H9 (cell line): Measurements from ENCODE around the gene METTL2A. TPM values are rescaled to one million over a fixed set of nuclear protein-coding genes. Genes with fewer than 3 reads are reported as not detected.
A peak's percentile ranks its signal among the peaks of the same experiment; 100 is the strongest.
"Not testable (repeated sequence)": the region's sequence is repeated elsewhere in the genome, so short reads cannot be mapped to it uniquely, and the experiment has no call there.

Experiments used
- DNase-seq: peaks from one replicate; pipeline ENCODE4 v3.0.0-alpha.2; 2017
- H2AFZ ChIP-seq: one replicate; pipeline ENCODE4 v1.6.1; 2013; ENCODE audit warnings: mild to moderate bottlenecking, low read length, control low read depth, moderate library complexity
- H2AK5ac ChIP-seq: 2 replicates; pipeline ENCODE4 v1.6.1; 2013; ENCODE audit warnings: low read length, control low read depth, mixed read lengths; ENCODE audit not compliant: insufficient read length
- H2BK120ac ChIP-seq: one replicate; pipeline ENCODE4 v1.6.1; 2013; ENCODE audit warnings: low read depth, mild to moderate bottlenecking, low read length, control low read depth, inconsistent platforms; ENCODE audit not compliant: poor library complexity, severe bottlenecking
- H2BK12ac ChIP-seq: 2 replicates; pipeline ENCODE4 v1.6.1; 2013; ENCODE audit warnings: low read length, control low read depth, mixed read lengths, low read depth; ENCODE audit not compliant: insufficient read length
- H2BK15ac ChIP-seq: 2 replicates; pipeline ENCODE4 v1.6.1; 2013; ENCODE audit warnings: low read depth, low read length, control low read depth
- H2BK20ac ChIP-seq: one replicate; pipeline ENCODE4 v1.6.1; 2013; ENCODE audit warnings: low read depth, mild to moderate bottlenecking, low read length, control low read depth, inconsistent platforms; ENCODE audit not compliant: poor library complexity, severe bottlenecking
- H2BK5ac ChIP-seq: 2 replicates; pipeline ENCODE4 v1.6.1; 2013; ENCODE audit warnings: low read length, control low read depth, mixed read lengths; ENCODE audit not compliant: insufficient read length
- H3K14ac ChIP-seq: 2 replicates; pipeline ENCODE4 v1.6.1; 2013; ENCODE audit warnings: low read length, control low read depth; ENCODE audit not compliant: insufficient read depth
- H3K18ac ChIP-seq: 2 replicates; pipeline ENCODE4 v1.6.1; 2013; ENCODE audit warnings: low read depth, mild to moderate bottlenecking, mixed read lengths, low read length, control low read depth; ENCODE audit not compliant: insufficient read length
- H3K23ac ChIP-seq: 2 replicates; pipeline ENCODE4 v1.6.1; 2013; ENCODE audit warnings: low read length, control low read depth, mixed read lengths, low read depth; ENCODE audit not compliant: insufficient read length
- H3K23me2 ChIP-seq: 2 replicates; pipeline ENCODE4 v1.6.1; 2013; ENCODE audit warnings: low read depth, mild to moderate bottlenecking, mixed read lengths, low read length, control low read depth; ENCODE audit not compliant: insufficient read length, poor library complexity, severe bottlenecking
- H3K27ac ChIP-seq: 2 replicates; pipeline ENCODE4 v1.5.1; 2013; ENCODE audit warnings: low read length, control low read depth, mixed read lengths, low read depth; ENCODE audit not compliant: insufficient read length
- H3K27me3 ChIP-seq: 2 replicates; pipeline ENCODE4 v1.6.1; 2013; ENCODE audit warnings: low read length, control low read depth, inconsistent platforms; ENCODE audit not compliant: insufficient read depth
- H3K4ac ChIP-seq: 2 replicates; pipeline ENCODE4 v1.6.1; 2013; ENCODE audit warnings: low read depth, mild to moderate bottlenecking, control low read depth, inconsistent platforms, low read length, moderate library complexity
- H3K4me1 ChIP-seq: 2 replicates; pipeline ENCODE4 v1.6.1; 2013; ENCODE audit warnings: low read length, control low read depth, inconsistent platforms; ENCODE audit not compliant: insufficient read depth
- H3K4me2 ChIP-seq: 2 replicates; pipeline ENCODE4 v1.6.1; 2013; ENCODE audit warnings: low read length, control low read depth, mixed read lengths; ENCODE audit not compliant: insufficient read length, insufficient read depth
- H3K56ac ChIP-seq: 2 replicates; pipeline ENCODE4 v1.6.1; 2013; ENCODE audit warnings: low read depth, mild to moderate bottlenecking, mixed read lengths, low read length, control low read depth; ENCODE audit not compliant: insufficient read length
- H3K79me1 ChIP-seq: 2 replicates; pipeline ENCODE4 v1.6.1; 2013; ENCODE audit warnings: low read depth, mild to moderate bottlenecking, moderate library complexity, low read length, control low read depth, inconsistent platforms; ENCODE audit not compliant: insufficient read depth, poor library complexity, severe bottlenecking
- H3K79me2 ChIP-seq: 2 replicates; pipeline ENCODE4 v1.6.1; 2013; ENCODE audit warnings: low read length, control low read depth, inconsistent platforms; ENCODE audit not compliant: insufficient read depth
- H3K9ac ChIP-seq: 2 replicates; pipeline ENCODE4 v1.6.1; 2013; ENCODE audit warnings: low read length, control low read depth, mixed read lengths; ENCODE audit not compliant: insufficient read length; ENCODE audit errors: extremely low read depth
- H3K9me3 ChIP-seq: one replicate; pipeline ENCODE4 v1.6.1; 2013; ENCODE audit warnings: low read depth, low read length, inconsistent platforms; ENCODE audit not compliant: control insufficient read depth
- H3T11ph ChIP-seq: one replicate; pipeline ENCODE4 v1.6.1; 2013; ENCODE audit warnings: mild to moderate bottlenecking, low read length, control low read depth, inconsistent platforms
- H4K20me1 ChIP-seq: one replicate; pipeline ENCODE4 v1.6.1; 2013; ENCODE audit not compliant: control insufficient read depth, insufficient read length, insufficient read depth
- H4K5ac ChIP-seq: 2 replicates; pipeline ENCODE4 v1.6.1; 2013; ENCODE audit warnings: low read depth, mild to moderate bottlenecking, mixed read lengths, low read length, control low read depth; ENCODE audit not compliant: insufficient read length
- H4K8ac ChIP-seq: replicated peaks from 2 replicates; pipeline ENCODE4 v1.6.1; 2013; ENCODE audit warnings: low read length, control low read depth, mixed read lengths, low read depth; ENCODE audit not compliant: insufficient read length
- H4K91ac ChIP-seq: 2 replicates; pipeline ENCODE4 v1.6.1; 2013; ENCODE audit warnings: low read depth, mild to moderate bottlenecking, moderate library complexity, mixed read lengths, low read length, control low read depth; ENCODE audit not compliant: insufficient read length
- H3K27ac Mint-ChIP-seq, 3 experiments: 2 replicates in 2 of 3; 3 replicates in 1 of 3; pipeline ENCODE4 v1.8.0; 2020 to 2021; ENCODE audit warnings: mixed read lengths in 3 of 3, mild to moderate bottlenecking in 1 of 3, moderate library complexity in 1 of 3
- H3K27me3 Mint-ChIP-seq: 2 replicates; pipeline ENCODE4 v1.8.0; 2021; ENCODE audit warnings: low read depth, mild to moderate bottlenecking, moderate library complexity, mixed read lengths
- H3K36me3 Mint-ChIP-seq, 3 experiments: 2 replicates in 2 of 3; 3 replicates in 1 of 3; pipeline ENCODE4 v1.8.0; 2020 to 2021; ENCODE audit warnings: low read depth in 3 of 3, mixed read lengths in 3 of 3; ENCODE audit not compliant: insufficient read depth in 1 of 3
- H3K4me1 Mint-ChIP-seq, 2 experiments: 2 replicates each; pipeline ENCODE4 v1.8.0; 2020; ENCODE audit warnings: mixed read lengths in 2 of 2
- H3K4me3 Mint-ChIP-seq, 2 experiments: 2 replicates in 1 of 2; 3 replicates in 1 of 2; pipeline ENCODE4 v1.8.0; 2020 to 2021; ENCODE audit warnings: mild to moderate bottlenecking in 2 of 2, mixed read lengths in 2 of 2, moderate library complexity in 1 of 2
- H3K9me3 Mint-ChIP-seq, 2 experiments: 2 replicates in 1 of 2; 3 replicates in 1 of 2; pipeline ENCODE4 v1.8.0; 2020; ENCODE audit warnings: mild to moderate bottlenecking in 2 of 2, mixed read lengths in 2 of 2, moderate library complexity in 1 of 2
- WGBS: extraction: QIAGEN DNeasy Blood & Tissue Kit; methylation state at CpG from one replicate; pipeline ENCODE4 v1.1.7; 2013; ENCODE audit warnings: missing lambda C conversion rate, low lambda C conversion rate, mixed read lengths; ENCODE audit not compliant: insufficient read length; ENCODE audit errors: extremely low coverage; 5-methylcytosine and 5-hydroxymethylcytosine counted together
- total RNA-seq: library from RNA; stranded (reverse); gene quantifications from 2 replicates; pipeline ENCODE4 v1.2.1, GENCODE V29; 2021

Gene METTL2A
- total RNA-seq, 1 experiment from 2014 or later: 39.3 TPM

DNA sequence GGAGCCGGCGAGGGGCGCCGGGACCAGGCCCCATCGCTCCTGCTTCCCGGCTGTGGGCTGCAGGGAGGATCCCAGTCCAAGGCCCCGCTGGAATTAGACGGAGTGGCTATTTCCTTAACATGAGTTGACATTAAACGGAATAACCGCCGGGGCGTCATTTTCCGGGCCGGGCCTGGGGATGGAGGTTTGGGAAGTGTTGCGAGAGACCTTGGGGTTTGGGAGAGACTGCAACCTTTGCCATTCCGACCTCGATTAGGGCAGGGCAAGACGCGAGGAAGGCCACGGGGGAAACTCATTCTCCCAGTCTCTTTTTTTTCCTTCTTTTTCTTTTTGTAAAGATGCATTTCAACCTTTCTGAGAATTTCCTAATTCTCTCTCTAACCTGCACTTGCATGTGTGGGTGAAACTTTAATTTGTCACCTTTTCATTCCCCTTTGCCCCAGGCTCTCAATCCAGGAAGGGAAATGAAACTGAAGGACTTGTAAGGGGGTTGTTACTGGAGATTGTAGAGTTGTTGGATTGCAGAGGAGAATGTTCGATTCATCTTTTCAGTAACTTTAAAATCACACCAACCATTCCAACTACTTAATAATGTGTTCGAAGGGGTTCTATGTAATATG is 56.1 kb downstream of the METTL2A start:
- H3K27me3 Mint-ChIP-seq, H3K23ac ChIP-seq, H2BK5ac ChIP-seq, H3K9me3 Mint-ChIP-seq, H2BK120ac ChIP-seq, H4K8ac ChIP-seq, H4K91ac ChIP-seq, H4K20me1 ChIP-seq, H3K9me3 ChIP-seq, H3K4ac ChIP-seq, H3K79me2 ChIP-seq, H3K27ac ChIP-seq, H2BK20ac ChIP-seq, H2AFZ ChIP-seq, H2BK12ac ChIP-seq, H4K5ac ChIP-seq, H3K56ac ChIP-seq, H3K79me1 ChIP-seq, H2BK15ac ChIP-seq, H2AK5ac ChIP-seq, H3K27me3 ChIP-seq, H3K14ac ChIP-seq, H3T11ph ChIP-seq, H3K23me2 ChIP-seq, H3K4me1 ChIP-seq: not testable (repeated sequence)
- Histone ChIP-seq H3K9ac (peak overlapping the region; percentile 83), H3K18ac (peak overlapping the region; percentile 48), H3K4me2 (peak overlapping the region; percentile 68)
- Mint-ChIP-seq H3K36me3 (peaks cover 14 to 40% (median 35%) of the 10 kb centered on the region in 3 experiments; a peak in 6 of 7 replicates), H3K4me1 (peaks cover 13 to 27% of the 10 kb centered on the region in 2 experiments), H3K27ac (peak overlapping the region; percentile 91 to 98 (median 91)), H3K4me3 (peak overlapping the region; percentile 91 to 96)
- peak; percentile 47 for DNase-seq
- WGBS: no CpG with 5 or more reads among the region's 22 CpGs

DNA sequence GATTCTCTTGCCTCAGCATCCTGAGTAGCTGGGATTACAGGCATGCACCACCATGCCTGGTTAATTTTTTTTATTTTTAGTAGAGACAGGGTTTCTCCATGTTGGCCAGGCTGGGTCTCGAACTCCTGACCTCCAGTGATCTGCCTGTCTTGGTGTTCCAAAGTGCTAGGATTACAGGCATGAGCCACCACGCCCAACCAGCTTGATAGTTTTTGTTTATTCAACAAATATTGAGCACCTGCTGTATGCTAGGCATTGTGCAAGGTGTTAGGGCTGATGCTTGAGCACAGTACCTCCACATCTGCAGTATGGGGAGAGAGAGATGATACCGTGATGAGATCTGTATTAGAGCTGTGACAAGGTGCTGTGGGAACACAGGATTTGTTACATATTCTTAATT is 58.9 kb downstream of the METTL2A start:
- not testable (repeated sequence) for DNase-seq, H2BK12ac ChIP-seq

More for the DNA sequence above, 58.9 kb downstream of the METTL2A start:
- not testable (repeated sequence) for H3K4me1 ChIP-seq, H2BK15ac ChIP-seq, H2BK120ac ChIP-seq, H3K27me3 Mint-ChIP-seq, H3K79me1 ChIP-seq, H3K4me3 Mint-ChIP-seq, H3K4ac ChIP-seq, H3K27ac ChIP-seq, H3K23ac ChIP-seq, H3K56ac ChIP-seq, H2AK5ac ChIP-seq, H3K9me3 Mint-ChIP-seq, H3K18ac ChIP-seq, H3K4me2 ChIP-seq, H3K27ac Mint-ChIP-seq, H3K9ac ChIP-seq, H3K23me2 ChIP-seq, H2AFZ ChIP-seq, H3K14ac ChIP-seq, H2BK20ac ChIP-seq, H3K27me3 ChIP-seq, H3K79me2 ChIP-seq, H4K5ac ChIP-seq, H3K9me3 ChIP-seq, H4K20me1 ChIP-seq, H4K91ac ChIP-seq, H2BK5ac ChIP-seq, H3T11ph ChIP-seq, H4K8ac ChIP-seq
- no CpG with 5 or more reads among the region's 3 CpGs for WGBS
- Mint-ChIP-seq H3K4me1 (peaks cover 9 to 23% of the 10 kb centered on the region in 2 experiments), H3K36me3 (peaks cover 8 to 40% (median 34%) of the 10 kb centered on the region in 3 experiments; a peak in 6 of 7 replicates)
